ENCODE measurements around the gene UPF1. TPM values are rescaled to one million over a fixed set of nuclear protein-coding genes. Genes with fewer than 3 reads are reported as not detected.
A peak's percentile ranks its signal among the peaks of the same experiment; 100 is the strongest.

Gene UPF1
- total and polyA plus RNA-seq, 11 donors = 27.5 to 84.4 (median 38.3) TPM

- H3K4me3 ChIP-seq = peak overlapping the region in 5 of 12 donors; percentile 0 to 42 (median 15)
- H3K9me3 ChIP-seq = no peaks in the 10 kb centered on the region
- no peaks in the 10 kb centered on the region for H3K27me3 ChIP-seq
- peak overlapping the region; percentile 48 to 86 (median 82) for H3K27ac ChIP-seq
- TF ChIP-seq CTCF (IDR thresholded peaks at IDR 0.05) (peak in 1 of 12 donors; percentile 6), POLR2A (IDR thresholded peaks at IDR 0.05) (no peak)
- intact Hi-C loops (cut with DNase I) = loop anchor here (2.0 to 10.0 kb wide), 11 partner anchors 164 to 404 kb away; partner anchors contain the start of genes CRTC1 (in 3 of the 10) and REX1BD (in 1 of the 10)
- H3K4me1 ChIP-seq = peaks cover 24 to 67% (median 55%) of the 10 kb centered on the region in 12 donors
- DNase-seq (peak; percentile 80 to 87 (median 85)), ATAC-seq (peak; percentile 65 to 88 (median 77))
- peaks cover 0 to 51% (median 40%) of the 10 kb centered on the region in 9 donors for H3K36me3 ChIP-seq
- 35 to 53% (median 39%) methylated on average over 23 of the region's 23 CpGs for WGBS, 4 donors
These were observed 17.3 kb downstream of the UPF1 start for GRCh38 chr19:18848878-18849661.

GRCh38 chr19:18849838-18850400 is 18.2 kb downstream of the UPF1 start:
- Histone ChIP-seq H3K9me3 (no peaks in the 10 kb centered on the region), H3K36me3 (peaks cover 4 to 59% (median 49%) of the 10 kb centered on the region in 9 donors), H3K27ac (peak overlapping the region; percentile 48 to 86 (median 82)), H3K4me1 (peaks cover 24 to 61% (median 47%) of the 10 kb centered on the region in 12 donors), H3K27me3 (no peaks in the 10 kb centered on the region), H3K4me3 (no peak overlapping the region)
- intact Hi-C loops (cut with DNase I) = loop anchor here (2.0 to 10.0 kb wide), 11 partner anchors 165 to 405 kb away; partner anchors contain the start of genes CRTC1 (in 3 of the 10) and REX1BD (in 1 of the 10)
- TF ChIP-seq POLR2A (IDR thresholded peaks at IDR 0.05) (no peak), CTCF (IDR thresholded peaks at IDR 0.05) (no peak)
- ATAC-seq (no peak), DNase-seq (no peak)
- WGBS, 4 donors = 47 to 65% (median 50%) methylated on average over 16 of the region's 16 CpGs

- H3K4me1 ChIP-seq = peaks cover 24 to 54% (median 44%) of the 10 kb centered on the region in 12 donors
These were observed 19.0 kb downstream of the UPF1 start for GRCh38 chr19:18850471-18851375.

More at GRCh38 chr19:18850471-18851375, 19.0 kb downstream of the UPF1 start:
- Histone ChIP-seq H3K36me3 (peaks cover 6 to 67% (median 57%) of the 10 kb centered on the region in 9 donors), H3K4me3 (no peak overlapping the region), H3K27ac (peak overlapping the region in 11 of 12 donors; percentile 2 to 86 (median 83)), H3K27me3 (no peaks in the 10 kb centered on the region), H3K9me3 (no peaks in the 10 kb centered on the region)
- 73 to 83% (median 79%) methylated on average over 24 to 27 of the region's 27 CpGs for WGBS, 4 donors
- ATAC-seq = no peak
- TF ChIP-seq CTCF (IDR thresholded peaks at IDR 0.05) = no peak
- no peak for TF ChIP-seq POLR2A (IDR thresholded peaks at IDR 0.05)
- no peak for DNase-seq
- intact Hi-C loops (cut with DNase I) = no loop called here

All from heart left ventricle (tissue), 16 donors.